WTC11 (cell line): ENCODE measurements around the gene KRT27. TPM values are rescaled to one million over a fixed set of nuclear protein-coding genes. Genes with fewer than 3 reads are reported as not detected.
A peak's percentile ranks its signal among the peaks of the same experiment; 100 is the strongest.

ENCODE experiments used
- ATAC-seq: fragments of 200-7000 bp; cut with Tn5 transposase; 2 replicates; pipeline ENCODE4 v1.10.0; 2021; ENCODE audit warnings: mild to moderate bottlenecking, moderate library complexity
- CTCF ChIA-PET: fragments of 300-600 bp; sonication (Branson Sonifier 250); formaldehyde crosslinking; loops from one replicate; lab custom pipeline; 2021; ENCODE audit warnings: antibody characterized with exemption; lab: Charles Lee
- POLR2A ChIA-PET: fragments of 350-600 bp; sonication (Branson Sonifier 250); formaldehyde crosslinking; loops from one replicate; lab custom pipeline; 2021; ENCODE audit warnings: antibody characterized with exemption; lab: Charles Lee
- DNase-seq: peaks from one replicate; pipeline ENCODE4 v3.0.0; 2021; ENCODE audit warnings: low spot score
- H3K27ac Mint-ChIP-seq: 2 replicates; pipeline ENCODE4 v1.8.0; 2021; ENCODE audit warnings: mixed read lengths
- H3K27me3 Mint-ChIP-seq: 2 replicates; pipeline ENCODE4 v1.8.0; 2021; ENCODE audit warnings: low read depth, mild to moderate bottlenecking, moderate library complexity, mixed read lengths
- H3K36me3 Mint-ChIP-seq: 2 replicates; pipeline ENCODE4 v1.8.0; 2021; ENCODE audit warnings: mixed read lengths
- H3K4me1 Mint-ChIP-seq: 2 replicates; pipeline ENCODE4 v1.8.0; 2022; ENCODE audit warnings: mixed read lengths
- H3K4me3 Mint-ChIP-seq: 2 replicates; pipeline ENCODE4 v1.8.0; 2021; ENCODE audit warnings: mild to moderate bottlenecking, moderate library complexity, mixed read lengths
- H3K9me3 Mint-ChIP-seq: 2 replicates; pipeline ENCODE4 v1.8.0; 2021; ENCODE audit warnings: mixed read lengths
- JUN ChIP-seq: sonication (generic); formaldehyde crosslinking; IDR thresholded peaks from 2 replicates; pipeline ENCODE4 v1.8.0; 2023; ENCODE audit warnings: mild to moderate bottlenecking, missing genetic modification reagents
- RELA ChIP-seq: sonication (generic); formaldehyde crosslinking; IDR thresholded peaks from 2 replicates; pipeline ENCODE4 v1.8.1; 2022; ENCODE audit warnings: missing genetic modification reagents, mild to moderate bottlenecking, borderline replicate concordance
- SMAD3 ChIP-seq: sonication (generic); formaldehyde crosslinking; IDR thresholded peaks from 2 replicates; pipeline ENCODE4 v1.8.0; 2022; ENCODE audit warnings: missing genetic modification reagents, mild to moderate bottlenecking, borderline replicate concordance
- TEAD1 ChIP-seq: sonication (generic); formaldehyde crosslinking; IDR thresholded peaks from 2 replicates; pipeline ENCODE4 v1.8.0; 2022; ENCODE audit warnings: mild to moderate bottlenecking, missing genetic modification reagents
- ZNF121 ChIP-seq: sonication (generic); formaldehyde crosslinking; IDR thresholded peaks from 2 replicates; pipeline ENCODE4 v1.8.0; 2023; ENCODE audit warnings: missing genetic modification reagents
- ZNF219 ChIP-seq: sonication (generic); formaldehyde crosslinking; IDR thresholded peaks from 2 replicates; pipeline ENCODE4 v1.8.0; 2023; ENCODE audit warnings: missing genetic modification reagents, mild to moderate bottlenecking, borderline replicate concordance
- ZNF232 ChIP-seq: sonication (generic); formaldehyde crosslinking; IDR thresholded peaks from 2 replicates; pipeline ENCODE4 v1.8.0; 2022; ENCODE audit warnings: mild to moderate bottlenecking, missing genetic modification reagents
- ZNF263 ChIP-seq: sonication (generic); formaldehyde crosslinking; IDR thresholded peaks from 2 replicates; pipeline ENCODE4 v1.8.1; 2022; ENCODE audit warnings: low read depth, mild to moderate bottlenecking, moderate library complexity, missing genetic modification reagents
- total RNA-seq: library from RNA; stranded (reverse); gene quantifications from 3 replicates; pipeline ENCODE4 v1.2.3, GENCODE V29; 2021
- TF ChIP-seq, protein P1 (sequence below): sonication (generic); formaldehyde crosslinking; IDR thresholded peaks from 2 replicates; pipeline ENCODE4 v1.8.1; 2023; ENCODE audit warnings: mild to moderate bottlenecking, missing genetic modification reagents, borderline replicate concordance
- TF ChIP-seq, protein P2 (sequence below): sonication (generic); formaldehyde crosslinking; IDR thresholded peaks from 2 replicates; pipeline ENCODE4 v1.8.1; 2022; ENCODE audit warnings: low read depth, missing genetic modification reagents, borderline replicate concordance
- TF ChIP-seq, protein P3 (sequence below): sonication (generic); formaldehyde crosslinking; IDR thresholded peaks from 2 replicates; pipeline ENCODE4 v1.8.0; 2022; ENCODE audit warnings: mild to moderate bottlenecking, missing genetic modification reagents
- TF ChIP-seq, protein P4 (sequence below): fragments of 250-450 bp; sonication (Bioruptor Pico); conservative IDR thresholded peaks from 2 replicates; pipeline ENCODE4 v1.9.0; 2021; ENCODE audit warnings: mild to moderate bottlenecking
- TF ChIP-seq, protein P5 (sequence below): fragments of 250-450 bp; sonication (Bioruptor Pico); IDR thresholded peaks from 2 replicates; pipeline ENCODE4 v1.9.0; 2021; ENCODE audit warnings: mild to moderate bottlenecking
- TF ChIP-seq, protein P6 (sequence below): sonication (generic); formaldehyde crosslinking; IDR thresholded peaks from 2 replicates; pipeline ENCODE4 v1.8.1; 2022; ENCODE audit warnings: low read depth, mild to moderate bottlenecking, moderate library complexity, missing genetic modification reagents, borderline replicate concordance
- TF ChIP-seq, protein P7 (sequence below): sonication (generic); formaldehyde crosslinking; IDR thresholded peaks from 2 replicates; pipeline ENCODE4 v1.8.1; 2023; ENCODE audit warnings: mild to moderate bottlenecking, missing genetic modification reagents, moderate library complexity

The KRT27 gene
- total RNA-seq, 1 experiment from 2014 or later, result not detected

DNA sequence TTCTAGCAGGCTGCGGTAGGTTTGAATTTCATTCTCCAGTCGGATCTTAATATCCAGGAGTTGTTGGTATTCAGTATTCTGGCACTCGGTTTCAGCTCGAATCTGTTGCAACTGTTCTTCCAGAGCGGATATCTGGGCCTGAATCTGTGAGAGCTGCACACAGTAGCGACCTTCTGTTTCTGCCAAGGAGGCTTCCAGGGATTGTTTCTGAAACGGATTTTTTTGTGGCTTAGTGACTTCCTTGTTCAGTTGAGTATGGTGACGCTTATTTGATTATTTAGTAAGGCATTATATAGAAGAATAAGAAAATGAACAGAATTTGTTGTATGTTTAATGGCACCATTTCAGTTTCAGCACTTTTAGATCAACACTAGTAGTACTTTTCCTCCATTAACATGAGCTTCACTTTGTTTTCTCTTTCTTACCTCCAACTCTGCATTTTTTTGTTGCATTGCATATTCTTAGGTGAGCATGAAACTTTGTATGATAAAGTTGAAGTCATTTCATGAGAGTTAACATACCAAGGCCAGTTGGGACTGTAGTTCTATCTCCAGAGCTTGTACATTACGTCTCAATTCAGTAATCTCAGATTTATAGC lies 37.3 kb upstream of the KRT27 start:
- H3K27ac Mint-ChIP-seq, result peak overlapping the region; percentile 23; the same call in 1 of the 2 replicates
- H3K36me3 Mint-ChIP-seq, result peaks cover 13% of the 10 kb centered on the region
- peaks cover 47% of the 10 kb centered on the region for H3K27me3 Mint-ChIP-seq
- H3K4me3 Mint-ChIP-seq, result peak overlapping the region; percentile 83
- CTCF ChIA-PET, result interaction anchor here (1.1 to 2.3 kb wide), 4 partner anchors 23 to 843 kb away, joined by 3 to 10 read pairs (median 8); no protein-coding TSS in a partner anchor
- TF ChIP-seq RELA (CRISPR knock-in tag) (no peak), ZNF121 (CRISPR knock-in tag) (no peak), ZNF263 (CRISPR knock-in tag) (no peak), TEAD1 (CRISPR knock-in tag) (no peak), SMAD3 (CRISPR knock-in tag) (no peak), ZNF219 (CRISPR knock-in tag) (no peak), JUN (no peak), ZNF232 (no peak)
- TF ChIP-seq, protein P1, sequence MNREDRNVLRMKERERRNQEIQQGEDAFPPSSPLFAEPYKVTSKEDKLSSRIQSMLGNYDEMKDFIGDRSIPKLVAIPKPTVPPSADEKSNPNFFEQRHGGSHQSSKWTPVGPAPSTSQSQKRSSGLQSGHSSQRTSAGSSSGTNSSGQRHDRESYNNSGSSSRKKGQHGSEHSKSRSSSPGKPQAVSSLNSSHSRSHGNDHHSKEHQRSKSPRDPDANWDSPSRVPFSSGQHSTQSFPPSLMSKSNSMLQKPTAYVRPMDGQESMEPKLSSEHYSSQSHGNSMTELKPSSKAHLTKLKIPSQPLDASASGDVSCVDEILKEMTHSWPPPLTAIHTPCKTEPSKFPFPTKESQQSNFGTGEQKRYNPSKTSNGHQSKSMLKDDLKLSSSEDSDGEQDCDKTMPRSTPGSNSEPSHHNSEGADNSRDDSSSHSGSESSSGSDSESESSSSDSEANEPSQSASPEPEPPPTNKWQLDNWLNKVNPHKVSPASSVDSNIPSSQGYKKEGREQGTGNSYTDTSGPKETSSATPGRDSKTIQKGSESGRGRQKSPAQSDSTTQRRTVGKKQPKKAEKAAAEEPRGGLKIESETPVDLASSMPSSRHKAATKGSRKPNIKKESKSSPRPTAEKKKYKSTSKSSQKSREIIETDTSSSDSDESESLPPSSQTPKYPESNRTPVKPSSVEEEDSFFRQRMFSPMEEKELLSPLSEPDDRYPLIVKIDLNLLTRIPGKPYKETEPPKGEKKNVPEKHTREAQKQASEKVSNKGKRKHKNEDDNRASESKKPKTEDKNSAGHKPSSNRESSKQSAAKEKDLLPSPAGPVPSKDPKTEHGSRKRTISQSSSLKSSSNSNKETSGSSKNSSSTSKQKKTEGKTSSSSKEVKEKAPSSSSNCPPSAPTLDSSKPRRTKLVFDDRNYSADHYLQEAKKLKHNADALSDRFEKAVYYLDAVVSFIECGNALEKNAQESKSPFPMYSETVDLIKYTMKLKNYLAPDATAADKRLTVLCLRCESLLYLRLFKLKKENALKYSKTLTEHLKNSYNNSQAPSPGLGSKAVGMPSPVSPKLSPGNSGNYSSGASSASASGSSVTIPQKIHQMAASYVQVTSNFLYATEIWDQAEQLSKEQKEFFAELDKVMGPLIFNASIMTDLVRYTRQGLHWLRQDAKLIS (CRISPR knock-in tag), result no peak
- TF ChIP-seq, protein P2, sequence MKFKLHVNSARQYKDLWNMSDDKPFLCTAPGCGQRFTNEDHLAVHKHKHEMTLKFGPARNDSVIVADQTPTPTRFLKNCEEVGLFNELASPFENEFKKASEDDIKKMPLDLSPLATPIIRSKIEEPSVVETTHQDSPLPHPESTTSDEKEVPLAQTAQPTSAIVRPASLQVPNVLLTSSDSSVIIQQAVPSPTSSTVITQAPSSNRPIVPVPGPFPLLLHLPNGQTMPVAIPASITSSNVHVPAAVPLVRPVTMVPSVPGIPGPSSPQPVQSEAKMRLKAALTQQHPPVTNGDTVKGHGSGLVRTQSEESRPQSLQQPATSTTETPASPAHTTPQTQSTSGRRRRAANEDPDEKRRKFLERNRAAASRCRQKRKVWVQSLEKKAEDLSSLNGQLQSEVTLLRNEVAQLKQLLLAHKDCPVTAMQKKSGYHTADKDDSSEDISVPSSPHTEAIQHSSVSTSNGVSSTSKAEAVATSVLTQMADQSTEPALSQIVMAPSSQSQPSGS (CRISPR knock-in tag), result no peak
- TF ChIP-seq, protein P3, sequence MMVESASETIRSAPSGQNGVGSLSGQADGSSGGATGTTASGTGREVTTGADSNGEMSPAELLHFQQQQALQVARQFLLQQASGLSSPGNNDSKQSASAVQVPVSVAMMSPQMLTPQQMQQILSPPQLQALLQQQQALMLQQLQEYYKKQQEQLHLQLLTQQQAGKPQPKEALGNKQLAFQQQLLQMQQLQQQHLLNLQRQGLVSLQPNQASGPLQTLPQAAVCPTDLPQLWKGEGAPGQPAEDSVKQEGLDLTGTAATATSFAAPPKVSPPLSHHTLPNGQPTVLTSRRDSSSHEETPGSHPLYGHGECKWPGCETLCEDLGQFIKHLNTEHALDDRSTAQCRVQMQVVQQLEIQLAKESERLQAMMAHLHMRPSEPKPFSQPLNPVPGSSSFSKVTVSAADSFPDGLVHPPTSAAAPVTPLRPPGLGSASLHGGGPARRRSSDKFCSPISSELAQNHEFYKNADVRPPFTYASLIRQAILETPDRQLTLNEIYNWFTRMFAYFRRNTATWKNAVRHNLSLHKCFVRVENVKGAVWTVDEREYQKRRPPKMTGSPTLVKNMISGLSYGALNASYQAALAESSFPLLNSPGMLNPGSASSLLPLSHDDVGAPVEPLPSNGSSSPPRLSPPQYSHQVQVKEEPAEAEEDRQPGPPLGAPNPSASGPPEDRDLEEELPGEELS (CRISPR knock-in tag), result no peak
- TF ChIP-seq, protein P4, sequence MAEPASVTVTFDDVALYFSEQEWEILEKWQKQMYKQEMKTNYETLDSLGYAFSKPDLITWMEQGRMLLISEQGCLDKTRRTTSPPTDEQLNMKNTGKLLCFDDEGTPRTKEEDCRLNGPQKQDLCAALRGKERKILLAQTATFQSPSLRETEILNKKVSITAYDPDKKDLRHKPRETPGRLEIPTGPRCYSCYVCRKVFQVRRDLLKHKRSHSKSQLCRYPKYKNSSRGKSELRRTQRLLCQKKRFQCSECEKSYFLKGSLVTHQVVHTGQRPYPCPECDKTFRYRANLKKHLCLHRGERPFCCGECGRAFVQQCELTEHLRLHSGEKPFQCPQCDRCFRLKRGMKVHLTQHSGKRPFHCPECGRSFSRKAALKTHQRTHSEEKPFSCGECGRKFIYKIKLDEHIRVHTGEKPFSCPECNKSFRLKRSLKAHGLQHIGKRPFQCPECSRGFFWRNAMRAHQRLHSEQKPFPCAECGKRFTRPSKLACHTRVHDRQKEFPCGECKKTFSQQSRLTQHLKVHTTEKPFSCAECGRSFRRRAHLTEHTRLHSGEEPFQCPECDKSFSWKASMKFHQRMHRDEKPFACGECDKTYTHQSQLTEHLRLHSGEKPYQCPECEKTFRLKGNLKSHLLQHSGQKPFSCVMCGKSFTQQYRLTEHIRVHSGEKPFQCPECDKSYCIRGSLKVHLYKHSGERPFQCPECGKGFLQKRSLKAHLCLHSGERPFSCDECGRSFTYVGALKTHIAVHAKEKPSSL (CRISPR knock-in tag), result no peak
- TF ChIP-seq, protein P5, sequence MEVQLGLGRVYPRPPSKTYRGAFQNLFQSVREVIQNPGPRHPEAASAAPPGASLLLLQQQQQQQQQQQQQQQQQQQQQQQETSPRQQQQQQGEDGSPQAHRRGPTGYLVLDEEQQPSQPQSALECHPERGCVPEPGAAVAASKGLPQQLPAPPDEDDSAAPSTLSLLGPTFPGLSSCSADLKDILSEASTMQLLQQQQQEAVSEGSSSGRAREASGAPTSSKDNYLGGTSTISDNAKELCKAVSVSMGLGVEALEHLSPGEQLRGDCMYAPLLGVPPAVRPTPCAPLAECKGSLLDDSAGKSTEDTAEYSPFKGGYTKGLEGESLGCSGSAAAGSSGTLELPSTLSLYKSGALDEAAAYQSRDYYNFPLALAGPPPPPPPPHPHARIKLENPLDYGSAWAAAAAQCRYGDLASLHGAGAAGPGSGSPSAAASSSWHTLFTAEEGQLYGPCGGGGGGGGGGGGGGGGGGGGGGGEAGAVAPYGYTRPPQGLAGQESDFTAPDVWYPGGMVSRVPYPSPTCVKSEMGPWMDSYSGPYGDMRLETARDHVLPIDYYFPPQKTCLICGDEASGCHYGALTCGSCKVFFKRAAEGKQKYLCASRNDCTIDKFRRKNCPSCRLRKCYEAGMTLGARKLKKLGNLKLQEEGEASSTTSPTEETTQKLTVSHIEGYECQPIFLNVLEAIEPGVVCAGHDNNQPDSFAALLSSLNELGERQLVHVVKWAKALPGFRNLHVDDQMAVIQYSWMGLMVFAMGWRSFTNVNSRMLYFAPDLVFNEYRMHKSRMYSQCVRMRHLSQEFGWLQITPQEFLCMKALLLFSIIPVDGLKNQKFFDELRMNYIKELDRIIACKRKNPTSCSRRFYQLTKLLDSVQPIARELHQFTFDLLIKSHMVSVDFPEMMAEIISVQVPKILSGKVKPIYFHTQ (CRISPR knock-in tag), result no peak
- TF ChIP-seq, protein P6, sequence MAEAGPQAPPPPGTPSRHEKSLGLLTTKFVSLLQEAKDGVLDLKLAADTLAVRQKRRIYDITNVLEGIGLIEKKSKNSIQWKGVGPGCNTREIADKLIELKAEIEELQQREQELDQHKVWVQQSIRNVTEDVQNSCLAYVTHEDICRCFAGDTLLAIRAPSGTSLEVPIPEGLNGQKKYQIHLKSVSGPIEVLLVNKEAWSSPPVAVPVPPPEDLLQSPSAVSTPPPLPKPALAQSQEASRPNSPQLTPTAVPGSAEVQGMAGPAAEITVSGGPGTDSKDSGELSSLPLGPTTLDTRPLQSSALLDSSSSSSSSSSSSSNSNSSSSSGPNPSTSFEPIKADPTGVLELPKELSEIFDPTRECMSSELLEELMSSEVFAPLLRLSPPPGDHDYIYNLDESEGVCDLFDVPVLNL (CRISPR knock-in tag), result no peak
- TF ChIP-seq, protein P7, sequence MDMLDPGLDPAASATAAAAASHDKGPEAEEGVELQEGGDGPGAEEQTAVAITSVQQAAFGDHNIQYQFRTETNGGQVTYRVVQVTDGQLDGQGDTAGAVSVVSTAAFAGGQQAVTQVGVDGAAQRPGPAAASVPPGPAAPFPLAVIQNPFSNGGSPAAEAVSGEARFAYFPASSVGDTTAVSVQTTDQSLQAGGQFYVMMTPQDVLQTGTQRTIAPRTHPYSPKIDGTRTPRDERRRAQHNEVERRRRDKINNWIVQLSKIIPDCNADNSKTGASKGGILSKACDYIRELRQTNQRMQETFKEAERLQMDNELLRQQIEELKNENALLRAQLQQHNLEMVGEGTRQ (CRISPR knock-in tag), result no peak
- peaks cover 14% of the 10 kb centered on the region for H3K4me1 Mint-ChIP-seq
- no peaks in the 10 kb centered on the region for H3K9me3 Mint-ChIP-seq
- ATAC-seq, result no peak
- POLR2A ChIA-PET, result no interaction called here
- DNase-seq, result no peak
